GM12878 (cell line): ENCODE results near the gene NEK1. TPM values are rescaled to one million over a fixed set of nuclear protein-coding genes. Genes with fewer than 3 reads are reported as not detected.

Source experiments
- ATAC-seq: fragments of 200-7000 bp; cut with Tn5 transposase; 3 replicates; pipeline ENCODE4 v1.9.1; 2020; ENCODE audit warnings: mild to moderate bottlenecking, moderate library complexity
- BruUV-seq: library from RNA; stranded (reverse); fragments of 400-500 nt; replicated peaks from 2 replicates; lab custom pipeline; 2021; lab: Mats Ljungman, UMichigan
- CTCF ChIA-PET: fragments of 300-600 bp; sonication (Branson Sonifier 250); formaldehyde crosslinking; extraction: SDS; loops from one replicate; lab custom pipeline; 2021; ENCODE audit warnings: inconsistent platforms; lab: Yijun Ruan, JAX
- POLR2A ChIA-PET: fragments of 350-600 bp; formaldehyde crosslinking; extraction: SDS; loops from one replicate; lab custom pipeline; 2021; ENCODE audit warnings: inconsistent platforms; lab: Charles Lee
- RAD21 ChIA-PET: fragments of 300-600 bp; sonication (Branson Sonifier 250); formaldehyde crosslinking; loops from one replicate; lab custom pipeline; 2023; ENCODE audit warnings: antibody characterized with exemption; ENCODE audit not compliant: unreplicated experiment; lab: Charles Lee
- SMC1A ChIA-PET: fragments of 300-600 bp; sonication (Branson Sonifier 250); formaldehyde crosslinking; loops from one replicate; lab custom pipeline; 2023; ENCODE audit not compliant: unreplicated experiment, uncharacterized antibody; lab: Charles Lee
- DNase-seq: peaks from one replicate; pipeline ENCODE4 v3.0.0-alpha.2; 2011; ENCODE audit warnings: low read depth, low spot score
- FAIRE-seq: peaks from 3 replicates; lab custom pipeline; 2011; peaks lifted over from hg19 to GRCh38; lab: Jason Lieb, UNC
- H2AFZ ChIP-seq: 2 replicates; pipeline ENCODE4 v1.6.0; 2011; ENCODE audit warnings: low read depth, low read length, control low read depth; ENCODE audit not compliant: control insufficient read depth
- H3K27ac ChIP-seq: 2 replicates; pipeline ENCODE4 v1.5.1; 2011; ENCODE audit warnings: control low read depth; ENCODE audit not compliant: control insufficient read depth, insufficient read depth
- H3K27me3 ChIP-seq, 2 experiments: replicated peaks in 1 of 2; 2 replicates each; pipeline versions ENCODE4 v1.6.0 to v1.6.1; 2011; ENCODE audit warnings: low read length in 1 of 2; ENCODE audit not compliant: control insufficient read depth in 2 of 2, insufficient read depth in 2 of 2
- H3K36me3 ChIP-seq, 2 experiments: 2 replicates each; pipeline ENCODE4 v1.5.1; 2011; ENCODE audit warnings: low read length in 1 of 2; ENCODE audit not compliant: control insufficient read depth in 2 of 2, insufficient read depth in 2 of 2
- H3K4me1 ChIP-seq: 2 replicates; pipeline ENCODE4 v1.6.1; 2011; ENCODE audit warnings: mild to moderate bottlenecking, low read length, moderate library complexity, mixed read lengths; ENCODE audit not compliant: control insufficient read depth, insufficient read depth
- H3K4me2 ChIP-seq: 2 replicates; pipeline ENCODE4 v1.6.0; 2011; ENCODE audit warnings: control low read depth; ENCODE audit not compliant: control insufficient read depth, insufficient read depth
- H3K4me3 ChIP-seq: fragments of 200-600 bp; sonication (generic); 2 replicates; pipeline ENCODE4 v1.5.1; 2016
- H3K79me2 ChIP-seq: 2 replicates; pipeline ENCODE4 v1.6.0; 2011; ENCODE audit warnings: low read length; ENCODE audit not compliant: control insufficient read depth, insufficient read depth
- H3K9ac ChIP-seq: 2 replicates; pipeline ENCODE4 v1.8.0; 2011; ENCODE audit warnings: low read length, control low read depth, mixed read lengths; ENCODE audit not compliant: control insufficient read depth, insufficient read depth
- H3K9me3 ChIP-seq: replicated peaks from 3 replicates; pipeline ENCODE4 v1.5.1; 2011; ENCODE audit warnings: mild to moderate bottlenecking, low read length; ENCODE audit not compliant: control insufficient read depth, insufficient read depth
- H4K20me1 ChIP-seq: 2 replicates; pipeline ENCODE4 v1.6.0; 2011; ENCODE audit not compliant: control insufficient read depth, insufficient read depth
- ATF7 ChIP-seq: fragments of 450-650 bp; IDR thresholded peaks from 2 replicates; pipeline ENCODE4 v1.6.1; 2016; ENCODE audit warnings: low read depth, mild to moderate bottlenecking
- CUX1 ChIP-seq: IDR thresholded peaks from 2 replicates; pipeline ENCODE4 v1.6.1; 2012; ENCODE audit warnings: improper control_type of control experiment, low read depth, low read length; ENCODE audit not compliant: insufficient replicate concordance
- IKZF1 ChIP-seq: fragments of 450-650 bp; conservative IDR thresholded peaks from 2 replicates; pipeline ENCODE4 v1.6.1; 2017; ENCODE audit warnings: antibody characterized with exemption, mild to moderate bottlenecking
- RBBP5 ChIP-seq: fragments of 200-600 bp; sonication (generic); conservative IDR thresholded peaks from 2 replicates; pipeline ENCODE4 v1.6.1; 2016
- REST ChIP-seq: IDR thresholded peaks from 2 replicates; pipeline ENCODE4 v1.6.1; 2012; ENCODE audit warnings: mild to moderate bottlenecking, low read depth, low read length
- WGBS: methylation state at CpG from one replicate; pipeline ENCODE4 v1.1.6; 2016; ENCODE audit warnings: low lambda C conversion rate; ENCODE audit not compliant: insufficient replicate concordance, insufficient coverage; ENCODE audit errors: missing lambda C conversion rate; 5-methylcytosine and 5-hydroxymethylcytosine counted together
- in situ Hi-C: fragments of 300-500 bp; cut with MboI; formaldehyde crosslinking; loops from 9 replicates; pipeline ENCODE4 v1.14.3; 2018; ENCODE audit warnings: mixed read lengths
- intact Hi-C: fragments of 100-400 bp; cut with micrococcal nuclease; formaldehyde crosslinking; loops from one replicate; pipeline ENCODE4 v1.14.2; 2022; ENCODE audit not compliant: unreplicated experiment
- polyA plus RNA-seq, 11 experiments: library from polyadenylated mRNA; depleted of rRNA in 4 of 11; unstranded in 6 of 11; stranded (reverse) in 5 of 11; fragments of >200 nt; fragmentation: Nextera tagmentation in 4 of 11; fragmentation: Illumina TruSeq in 1 of 11; extraction: Ambion mirVana in 4 of 11; extraction: Trizol in 1 of 11; gene quantifications; 1 replicate in 1 of 11; 2 replicates in 10 of 11; pipeline versions ENCODE4 v1.2.1 to v1.2.3, GENCODE V29; 2011 to 2016; ENCODE audit warnings: inconsistent platforms in 2 of 11, missing spikeins in 2 of 11, low read depth in 1 of 11
- total RNA-seq, 4 experiments: library from RNA; depleted of rRNA in 3 of 4; stranded (reverse); fragments of >200 nt in 3 of 4; fragmentation: Illumina TruSeq in 1 of 4; extraction: Trizol in 1 of 4; gene quantifications; 2 replicates each; pipeline versions ENCODE4 v1.2.1 to v1.2.3, GENCODE V29; 2013 to 2021

The NEK1 gene
- total and polyA plus RNA-seq, 10 of the 15 experiments (the other 5 are each of a cell fraction or from before 2014, with no cell fraction given): 4.9 to 16.1 (median 7.5) TPM

GRCh38 chr4:169416997-169417396 lies 195.4 kb downstream of the NEK1 start (continued):
- no peak for TF ChIP-seq REST
- peak; percentile 46; the same call in 1 of the 2 replicates for TF ChIP-seq ATF7

- no TSS peak for BruUV-seq
- ChIA-PET RAD21 (interaction anchor here (0.9 to 3.2 kb wide), 7 partner anchors 12 to 147 kb away, joined by 3 to 47 read pairs (median 8); partner anchors contain the start of gene SH3RF1), CTCF (interaction anchor here (0.8 to 3.4 kb wide), 6 partner anchors 8 to 66 kb away, joined by 3 to 23 read pairs (median 5); no protein-coding TSS in a partner anchor), POLR2A (interaction anchor here (0.6 to 1.3 kb wide), 3 partner anchors 16 to 275 kb away, joined by 3 to 4 read pairs (median 4); no protein-coding TSS in a partner anchor), SMC1A (interaction anchor here (0.6 to 11.9 kb wide), 8 partner anchors 10 to 318 kb away, joined by 3 to 212 read pairs (median 6); partner anchors contain the start of gene SH3RF1)
- ATAC-seq (no peak), DNase-seq (no peak), FAIRE-seq (no peak)
- H3K27me3 ChIP-seq: no peaks in the 10 kb centered on the region
- no peak for TF ChIP-seq IKZF1
- TF ChIP-seq RBBP5: no peak
- no peak for TF ChIP-seq CUX1
- no peak overlapping the region for H3K9ac ChIP-seq
- WGBS: 78% methylated on average over 4 of the region's 4 CpGs
- no peak overlapping the region for H3K4me3 ChIP-seq
- H4K20me1 ChIP-seq: no peaks in the 10 kb centered on the region
- no peaks in the 10 kb centered on the region for H3K9me3 ChIP-seq
- no peak overlapping the region for H3K4me2 ChIP-seq
- intact Hi-C loops: no loop called here
- H3K4me1 ChIP-seq: peaks cover 9% of the 10 kb centered on the region
- no peaks in the 10 kb centered on the region for H3K36me3 ChIP-seq
- in situ Hi-C loops: no loop called here
- no peak overlapping the region for H2AFZ ChIP-seq
- H3K27ac ChIP-seq: no peak overlapping the region
- no peaks in the 10 kb centered on the region for H3K79me2 ChIP-seq
Observed at GRCh38 chr4:169416461-169416860, 195.9 kb downstream of the NEK1 start.
